Measurements from ENCODE around the gene TOR2A.

- no peak for TF ChIP-seq EZH2 (IDR thresholded peaks at IDR 0.05; ENCODE audit: low read length)
- no peak for TF ChIP-seq CTCF (optimal IDR thresholded peaks at IDR 0.05 in 1 of 3, IDR thresholded peaks at IDR 0.05 in 1 of 3, conservative IDR thresholded peaks at IDR 0.05 in 1 of 3; ENCODE audit: extremely low read depth in 1 of 3, insufficient read depth in 2 of 3, low read length in 3 of 3)
These were observed 33.6 kb upstream of the TOR2A start for GRCh38 chr9:127768698-127769097.
